PC-3 (cell line): ENCODE measurements around the gene POLR2F.

Source experiments
- CTCF ChIP-seq: fragments of 300-600 bp; sonication (generic); conservative IDR thresholded peaks from 2 replicates; pipeline ENCODE4 v1.5.1; 2017; ENCODE audit warnings: antibody characterized with exemption, low read depth, mild to moderate bottlenecking, low read length
- EZH2phosphoT487 ChIP-seq: fragments of 300-600 bp; sonication (generic); IDR thresholded peaks from 2 replicates; pipeline ENCODE4 v1.6.1; 2018; ENCODE audit warnings: mild to moderate bottlenecking, antibody characterized with exemption, low read length, borderline replicate concordance

GRCh38 chr22:37943825-37944198, 9.7 kb upstream of the POLR2F start:
- no peak for TF ChIP-seq EZH2phosphoT487
- no peak for TF ChIP-seq CTCF
